ENCODE data around the gene RDM1. TPM values are rescaled to one million over a fixed set of nuclear protein-coding genes. Genes with fewer than 3 reads are reported as not detected.

The RDM1 gene
- total RNA-seq: not detected
- 1 to 10 TPM in 1 of 3 donors, under 1 TPM in 1, not detected in 1; 0.92 to 3.6 TPM for polyA plus RNA-seq

DNA sequence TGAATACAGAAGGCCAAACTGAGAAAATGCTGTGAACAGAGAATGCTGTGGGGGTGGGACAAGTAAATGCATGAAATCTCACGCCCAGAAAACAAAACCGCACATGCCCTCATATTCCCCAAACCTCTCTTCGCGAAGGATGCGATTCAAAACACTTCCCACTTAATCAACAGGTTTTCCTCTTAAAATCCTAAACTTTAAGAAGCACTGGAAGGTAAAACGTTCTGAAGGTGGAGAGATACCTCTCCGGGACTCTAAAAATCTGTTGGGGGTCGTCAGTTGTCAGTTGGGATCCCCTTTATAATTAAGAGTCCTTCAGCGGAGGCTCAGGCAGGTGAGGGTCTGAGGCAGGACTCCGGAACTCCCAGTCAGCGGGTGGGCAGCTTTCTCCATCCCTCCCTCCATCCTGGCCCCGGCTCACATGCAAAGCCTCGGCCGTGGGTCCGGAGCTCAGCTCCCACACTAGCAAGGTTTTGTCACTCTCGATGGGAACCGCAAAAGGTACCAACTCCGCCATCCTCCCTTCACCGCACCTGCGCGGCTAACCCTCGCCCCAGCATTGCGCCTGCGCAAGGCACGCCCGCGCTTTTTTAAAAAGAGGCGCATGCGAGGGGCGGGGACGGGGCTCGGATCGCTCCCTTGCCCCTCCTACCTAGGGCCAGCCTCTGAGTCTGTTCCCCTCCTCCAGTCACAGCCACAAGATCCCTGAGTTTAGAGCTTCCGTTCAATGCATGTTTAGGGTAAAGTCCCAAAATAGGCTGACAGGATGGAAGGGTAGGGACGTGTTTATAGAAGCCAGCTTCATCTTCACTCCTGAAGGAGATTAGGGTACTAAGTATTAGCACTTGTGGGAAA, at the start of gene RDM1:
TSS of gene RDM1 (minus strand) at position 563 of the 855 bp plus-strand sequence. CDS start at position 517, 46 bp downstream.
- Histone ChIP-seq H3K27ac (no peak within 1 kb of the TSS), H3K4me1 (peaks cover 0 to 13% (median 11%) of the 10 kb centered on the region in 4 donors)
- no peak for TF ChIP-seq POLR2A (IDR thresholded peaks at IDR 0.05)
- TF ChIP-seq CTCF (IDR thresholded peaks at IDR 0.05): no peak
- TF ChIP-seq EP300 (IDR thresholded peaks at IDR 0.05): no peak
- TF ChIP-seq POLR2AphosphoS5 (IDR thresholded peaks at IDR 0.05): no peak

GRCh38 chr17:35978346-35978745, 47.8 kb upstream of the RDM1 start:
- Histone ChIP-seq H3K9me3 (no peaks in the 10 kb centered on the region), H3K4me1 (peaks cover 0 to 5% (median 2%) of the 10 kb centered on the region in 4 donors), H3K27me3 (no peaks in the 10 kb centered on the region), H3K4me3 (no peak overlapping the region), H3K27ac (no peak overlapping the region), H3K36me3 (no peaks in the 10 kb centered on the region)
- no peak for DNase-seq
- intact Hi-C loops (cut with DNase I): no loop called here
- WGBS, 2 donors: 89 to 91% methylated on average over 3 of the region's 3 CpGs
- TF ChIP-seq EP300 (IDR thresholded peaks at IDR 0.05) (no peak), POLR2A (IDR thresholded peaks at IDR 0.05) (no peak), POLR2AphosphoS5 (IDR thresholded peaks at IDR 0.05) (no peak), CTCF (IDR thresholded peaks at IDR 0.05) (no peak)

More for the DNA sequence above, at the start of gene RDM1:
- no peaks in the 10 kb centered on the region for H3K36me3 ChIP-seq
- no peaks in the 10 kb centered on the region for H3K9me3 ChIP-seq
- no peak for DNase-seq
- peak within 1 kb of the TSS in 3 of 4 donors; percentile 8 to 39 (median 37) for H3K4me3 ChIP-seq
- intact Hi-C loops (cut with DNase I): no loop called here
- H3K27me3 ChIP-seq: peaks cover 3 to 27% (median 7%) of the 10 kb centered on the region in 3 donors
- whole genome bisulfite sequencing, 2 donors: 2% methylated on average over 35 of the region's 35 CpGs

DNA sequence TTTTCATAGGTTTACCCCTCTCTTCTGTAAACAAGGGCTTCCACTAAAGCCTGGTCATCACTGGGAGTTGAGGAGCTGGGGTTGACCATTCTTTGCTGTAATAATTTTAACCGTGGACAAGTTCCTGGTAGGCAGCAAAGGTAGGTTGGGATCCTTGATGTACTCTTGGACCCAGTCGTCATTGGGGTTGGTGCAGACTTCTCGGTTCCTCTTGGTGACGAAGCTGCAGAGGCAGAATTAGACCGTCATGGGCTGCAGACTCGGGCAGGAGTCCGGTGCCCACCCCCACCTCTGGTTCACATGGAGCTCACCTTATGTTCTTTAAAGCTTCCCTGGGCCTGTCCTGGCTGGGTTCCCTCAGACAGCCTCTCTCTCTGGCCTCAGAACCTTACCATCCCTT, 46.9 kb upstream of the RDM1 start:
- no peaks in the 10 kb centered on the region for H3K27me3 ChIP-seq
- TF ChIP-seq CTCF (IDR thresholded peaks at IDR 0.05) (no peak), POLR2AphosphoS5 (IDR thresholded peaks at IDR 0.05) (no peak), EP300 (IDR thresholded peaks at IDR 0.05) (no peak), POLR2A (IDR thresholded peaks at IDR 0.05) (no peak)
- no peaks in the 10 kb centered on the region for H3K36me3 ChIP-seq
- no peak overlapping the region for H3K4me3 ChIP-seq
- WGBS, 2 donors: 88 to 91% methylated on average over 7 of the region's 7 CpGs
- no peaks in the 10 kb centered on the region for H3K9me3 ChIP-seq
- no peak for DNase-seq
- H3K27ac ChIP-seq: no peak overlapping the region
- H3K4me1 ChIP-seq: peaks cover 0 to 5% (median 2%) of the 10 kb centered on the region in 4 donors
- intact Hi-C loops (cut with DNase I): no loop called here

DNA sequence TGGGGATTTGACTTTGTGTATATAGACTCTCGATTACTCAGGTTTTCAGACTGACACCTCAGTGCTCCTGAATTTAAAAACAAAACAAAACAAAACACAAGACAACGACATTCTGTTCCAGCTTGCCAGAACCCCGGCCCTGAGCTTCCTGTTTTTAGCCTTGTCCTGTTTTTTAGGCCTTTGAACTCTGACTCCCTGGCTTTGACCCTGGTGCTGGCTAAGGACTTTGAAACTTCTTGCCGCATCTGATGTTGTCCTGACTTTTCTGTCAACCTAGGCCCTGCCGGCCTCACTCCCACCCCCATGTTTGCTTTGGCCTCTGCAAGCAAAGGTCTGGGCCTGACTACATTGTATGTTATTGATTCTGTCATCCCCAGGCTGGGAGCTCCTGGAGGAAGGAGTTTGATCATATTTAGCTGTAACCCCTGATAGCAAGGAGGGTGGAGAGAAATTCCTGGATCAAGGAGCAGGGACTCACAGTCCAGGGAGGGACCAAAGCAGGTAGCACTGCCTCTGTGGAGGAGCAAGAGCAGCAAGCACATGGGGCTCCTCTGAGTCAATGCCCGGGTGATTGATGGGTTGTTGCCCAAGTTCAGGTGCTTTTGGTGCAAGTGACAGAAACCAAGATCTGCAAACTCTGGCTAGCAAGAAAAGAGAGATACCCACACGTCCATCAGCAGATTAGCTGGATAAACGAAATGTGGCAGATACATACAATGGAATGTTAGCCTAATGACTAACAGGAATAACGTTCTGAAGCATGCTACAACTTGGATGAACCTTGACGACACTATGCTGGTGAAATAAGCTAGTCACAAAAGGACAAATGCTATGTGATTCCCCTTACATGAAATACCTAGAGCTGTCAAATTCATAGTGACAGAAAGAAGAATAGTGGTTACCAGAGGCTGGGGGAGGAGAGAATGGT, 43.0 kb upstream of the RDM1 start:
- TF ChIP-seq POLR2AphosphoS5 (IDR thresholded peaks at IDR 0.05) (no peak), CTCF (IDR thresholded peaks at IDR 0.05) (no peak), POLR2A (IDR thresholded peaks at IDR 0.05) (no peak), EP300 (IDR thresholded peaks at IDR 0.05) (no peak)
- Histone ChIP-seq H3K36me3 (no peaks in the 10 kb centered on the region), H3K27me3 (no peaks in the 10 kb centered on the region), H3K4me1 (peaks cover 0 to 5% (median 2%) of the 10 kb centered on the region in 4 donors), H3K4me3 (no peak overlapping the region), H3K27ac (no peak overlapping the region), H3K9me3 (no peaks in the 10 kb centered on the region)
- WGBS, 2 donors: 43 to 66% methylated on average over 10 of the region's 10 CpGs
- DNase-seq: no peak
- intact Hi-C loops (cut with DNase I): no loop called here
